Calu3 (cell line): ENCODE measurements around the gene ARHGEF40. TPM values are rescaled to one million over a fixed set of nuclear protein-coding genes. Genes with fewer than 3 reads are reported as not detected.

Source experiments
- BruUV-seq: library from RNA; stranded (reverse); fragments of 400-500 nt; replicated peaks from 2 replicates; lab custom pipeline; 2021; lab: Mats Ljungman, UMichigan
- CTCF ChIA-PET: fragments of 300-600 bp; sonication (Branson Sonifier 250); formaldehyde crosslinking; loops from one replicate; lab custom pipeline; 2022; ENCODE audit warnings: antibody characterized with exemption; lab: Charles Lee
- DNase-seq: peaks from one replicate; pipeline ENCODE4 v3.0.0; 2022
- H3K27ac Mint-ChIP-seq: one replicate; pipeline ENCODE4 v1.8.0; 2022; ENCODE audit warnings: mixed read lengths; ENCODE audit not compliant: unreplicated experiment
- H3K27me3 Mint-ChIP-seq: one replicate; pipeline ENCODE4 v1.8.0; 2022; ENCODE audit warnings: mixed read lengths; ENCODE audit not compliant: unreplicated experiment
- H3K36me3 Mint-ChIP-seq: one replicate; pipeline ENCODE4 v1.8.0; 2022; ENCODE audit warnings: mild to moderate bottlenecking, moderate library complexity, mixed read lengths; ENCODE audit not compliant: insufficient read depth, unreplicated experiment
- H3K4me1 Mint-ChIP-seq: one replicate; pipeline ENCODE4 v1.8.0; 2022; ENCODE audit warnings: mild to moderate bottlenecking, low read depth, mixed read lengths; ENCODE audit not compliant: unreplicated experiment
- H3K4me3 Mint-ChIP-seq: one replicate; pipeline ENCODE4 v1.8.0; 2022; ENCODE audit warnings: mild to moderate bottlenecking, low read depth, moderate library complexity, mixed read lengths; ENCODE audit not compliant: unreplicated experiment
- H3K9me3 Mint-ChIP-seq: one replicate; pipeline ENCODE4 v1.8.0; 2022; ENCODE audit warnings: low read depth, mixed read lengths; ENCODE audit not compliant: unreplicated experiment
- intact Hi-C: fragments of 100-400 bp; cut with micrococcal nuclease; formaldehyde crosslinking; loops from one replicate; pipeline ENCODE4 v1.10.0; 2022; ENCODE audit not compliant: unreplicated experiment
- total RNA-seq: library from RNA; stranded (reverse); gene quantifications from 2 replicates; pipeline ENCODE4 v1.2.3, GENCODE V29; 2022
- TF ChIP-seq, protein P1 (sequence below): fragments of 200-600 bp; IDR thresholded peaks from one replicate; pipeline ENCODE4 v1.8.0; 2022; ENCODE audit warnings: antibody characterized with exemption; ENCODE audit not compliant: unreplicated experiment

The ARHGEF40 gene
- total RNA-seq, 1 experiment from 2014 or later = 16.8 TPM

DNA sequence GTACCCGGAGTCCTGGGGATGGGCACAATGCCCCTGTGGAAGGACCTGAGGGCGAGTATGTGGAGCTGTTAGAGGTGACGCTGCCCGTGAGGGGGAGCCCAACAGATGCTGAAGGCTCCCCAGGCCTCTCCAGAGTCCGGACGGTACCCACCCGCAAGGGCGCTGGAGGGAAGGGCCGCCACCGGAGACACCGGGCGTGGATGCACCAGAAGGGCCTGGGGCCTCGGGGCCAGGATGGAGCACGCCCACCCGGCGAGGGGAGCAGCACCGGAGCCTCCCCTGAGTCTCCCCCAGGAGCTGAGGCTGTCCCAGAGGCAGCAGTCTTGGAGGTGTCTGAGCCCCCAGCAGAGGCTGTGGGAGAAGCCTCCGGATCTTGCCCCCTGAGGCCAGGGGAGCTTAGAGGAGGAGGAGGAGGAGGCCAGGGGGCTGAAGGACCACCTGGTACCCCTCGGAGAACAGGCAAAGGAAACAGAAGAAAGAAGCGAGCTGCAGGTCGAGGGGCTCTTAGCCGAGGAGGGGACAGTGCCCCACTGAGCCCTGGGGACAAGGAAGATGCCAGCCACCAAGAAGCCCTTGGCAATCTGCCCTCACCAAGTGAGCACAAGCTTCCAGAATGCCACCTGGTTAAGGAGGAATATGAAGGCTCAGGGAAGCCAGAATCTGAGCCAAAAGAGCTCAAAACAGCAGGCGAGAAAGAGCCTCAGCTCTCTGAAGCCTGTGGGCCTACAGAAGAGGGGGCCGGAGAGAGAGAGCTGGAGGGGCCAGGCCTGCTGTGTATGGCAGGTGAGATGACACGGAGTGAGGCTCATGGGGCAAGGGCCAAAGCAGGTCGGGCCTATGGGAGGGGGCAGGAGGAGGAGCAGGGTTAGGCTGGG lies 4.5 kb downstream of the ARHGEF40 start:
- Mint-ChIP-seq H3K27me3 (peaks cover 2% of the 10 kb centered on the region), H3K4me3 (no peak overlapping the region), H3K27ac (no peak overlapping the region), H3K4me1 (peaks cover 8% of the 10 kb centered on the region), H3K9me3 (no peaks in the 10 kb centered on the region), H3K36me3 (peaks cover 26% of the 10 kb centered on the region)
- DNase-seq = no peak
- CTCF ChIA-PET = no interaction called here
- no TSS peak for BruUV-seq
- TF ChIP-seq, protein P1, sequence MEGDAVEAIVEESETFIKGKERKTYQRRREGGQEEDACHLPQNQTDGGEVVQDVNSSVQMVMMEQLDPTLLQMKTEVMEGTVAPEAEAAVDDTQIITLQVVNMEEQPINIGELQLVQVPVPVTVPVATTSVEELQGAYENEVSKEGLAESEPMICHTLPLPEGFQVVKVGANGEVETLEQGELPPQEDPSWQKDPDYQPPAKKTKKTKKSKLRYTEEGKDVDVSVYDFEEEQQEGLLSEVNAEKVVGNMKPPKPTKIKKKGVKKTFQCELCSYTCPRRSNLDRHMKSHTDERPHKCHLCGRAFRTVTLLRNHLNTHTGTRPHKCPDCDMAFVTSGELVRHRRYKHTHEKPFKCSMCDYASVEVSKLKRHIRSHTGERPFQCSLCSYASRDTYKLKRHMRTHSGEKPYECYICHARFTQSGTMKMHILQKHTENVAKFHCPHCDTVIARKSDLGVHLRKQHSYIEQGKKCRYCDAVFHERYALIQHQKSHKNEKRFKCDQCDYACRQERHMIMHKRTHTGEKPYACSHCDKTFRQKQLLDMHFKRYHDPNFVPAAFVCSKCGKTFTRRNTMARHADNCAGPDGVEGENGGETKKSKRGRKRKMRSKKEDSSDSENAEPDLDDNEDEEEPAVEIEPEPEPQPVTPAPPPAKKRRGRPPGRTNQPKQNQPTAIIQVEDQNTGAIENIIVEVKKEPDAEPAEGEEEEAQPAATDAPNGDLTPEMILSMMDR = no peak
- intact Hi-C loops = no loop called here

DNA sequence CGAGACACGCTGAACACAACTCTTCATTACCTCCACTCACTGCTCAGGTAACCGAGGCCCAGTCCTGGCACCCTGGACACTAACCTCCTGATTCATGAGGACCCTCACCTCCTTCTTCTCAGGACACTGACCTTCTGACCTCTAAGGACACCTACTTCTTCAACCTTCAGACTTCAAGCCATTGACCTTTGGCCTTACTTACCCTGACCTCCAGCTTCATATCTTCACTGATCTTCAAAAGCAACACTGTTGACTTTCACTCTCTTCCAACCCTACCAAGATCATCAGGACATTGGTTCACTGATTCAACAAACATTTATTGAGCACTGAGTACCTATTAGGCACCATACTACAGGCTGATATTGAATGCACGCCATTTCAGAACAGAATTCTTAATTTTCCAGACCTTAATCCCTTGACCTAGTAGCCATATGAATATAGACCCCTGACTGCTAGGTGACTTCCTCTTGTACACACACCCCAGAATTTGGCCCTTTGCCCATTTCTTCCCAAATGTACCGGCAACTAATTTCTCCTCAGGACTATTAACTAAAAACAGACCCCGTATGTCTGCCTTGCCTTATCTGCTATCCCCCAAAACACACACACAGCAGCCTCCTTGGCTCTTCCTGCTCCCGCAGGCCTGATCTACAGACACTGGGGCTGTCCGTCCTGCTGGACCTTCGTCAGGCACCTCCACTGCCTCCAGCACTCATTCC lies 5.8 kb downstream of the ARHGEF40 start:
- Mint-ChIP-seq H3K36me3 (peaks cover 17% of the 10 kb centered on the region), H3K4me3 (no peak overlapping the region), H3K27me3 (no peaks in the 10 kb centered on the region), H3K9me3 (no peaks in the 10 kb centered on the region), H3K27ac (no peak overlapping the region), H3K4me1 (peaks cover 5% of the 10 kb centered on the region)
- no peak for DNase-seq
- intact Hi-C loops = no loop called here
- BruUV-seq = no TSS peak
- CTCF ChIA-PET = no interaction called here
- TF ChIP-seq, protein P1 = no peak

DNA sequence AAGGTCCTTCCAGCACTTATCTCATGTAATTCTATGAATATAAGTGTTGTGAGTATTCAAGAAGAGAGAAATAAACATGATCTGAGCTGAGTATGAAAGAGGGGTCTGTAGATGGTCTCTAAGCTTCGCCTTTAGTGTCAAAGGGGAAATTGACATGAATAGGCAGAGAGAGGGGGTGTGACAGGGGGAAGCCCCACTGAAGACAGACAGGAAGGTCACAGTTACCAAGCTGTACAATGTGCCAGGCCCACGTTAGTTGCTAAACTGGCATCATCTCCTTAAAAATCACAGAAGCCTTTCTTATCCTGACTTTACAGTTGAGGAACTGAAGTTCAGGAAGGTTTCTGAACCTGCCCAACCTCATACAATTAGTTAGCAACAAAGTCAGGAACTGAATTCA lies 7.6 kb downstream of the ARHGEF40 start:
- H3K27me3 Mint-ChIP-seq = no peaks in the 10 kb centered on the region
- no TSS peak for BruUV-seq
- H3K9me3 Mint-ChIP-seq = no peaks in the 10 kb centered on the region
- TF ChIP-seq, protein P1 = no peak
- H3K27ac Mint-ChIP-seq = no peak overlapping the region
- CTCF ChIA-PET = no interaction called here
- H3K4me1 Mint-ChIP-seq = no peaks in the 10 kb centered on the region
- no peak for DNase-seq
- H3K36me3 Mint-ChIP-seq = peaks cover 11% of the 10 kb centered on the region
- no peak overlapping the region for H3K4me3 Mint-ChIP-seq
- intact Hi-C loops = no loop called here

DNA sequence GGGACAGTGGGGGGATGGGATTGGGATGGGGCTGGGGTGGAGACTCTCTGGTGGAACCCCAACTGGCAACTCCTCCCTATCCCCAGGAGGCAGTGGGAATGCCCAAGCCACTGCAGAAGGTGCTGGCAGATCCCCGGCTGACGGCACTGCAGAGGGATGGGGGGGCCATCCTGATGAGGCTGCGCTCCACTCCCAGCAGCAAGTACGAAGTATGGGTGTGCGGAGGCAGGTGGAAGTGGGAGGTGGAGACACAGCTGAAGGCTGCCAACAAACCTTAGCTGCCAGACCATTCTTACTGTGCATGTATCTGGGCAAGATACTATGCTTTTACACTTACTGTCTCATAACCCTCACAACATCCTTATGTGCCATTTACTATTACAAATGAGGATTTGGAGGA lies 8.2 kb downstream of the ARHGEF40 start:
- no peaks in the 10 kb centered on the region for H3K4me1 Mint-ChIP-seq
- TF ChIP-seq, protein P1 = no peak
- DNase-seq = no peak
- CTCF ChIA-PET = no interaction called here
- H3K27ac Mint-ChIP-seq = no peak overlapping the region
- H3K27me3 Mint-ChIP-seq = no peaks in the 10 kb centered on the region
- peaks cover 11% of the 10 kb centered on the region for H3K36me3 Mint-ChIP-seq
- BruUV-seq = no TSS peak
- intact Hi-C loops = no loop called here
- H3K9me3 Mint-ChIP-seq = no peaks in the 10 kb centered on the region
- no peak overlapping the region for H3K4me3 Mint-ChIP-seq
